MM.1S (cell line): ENCODE data around the gene DMRTB1.

Source experiments
- DNase-seq: peaks from one replicate; pipeline ENCODE4 v3.0.0-alpha.2; 2015
- H2AFZ ChIP-seq: fragments of 300-600 bp; sonication (generic); 2 replicates; pipeline ENCODE4 v1.6.0; 2016; ENCODE audit warnings: antibody characterized with exemption, low read length
- H3F3A ChIP-seq: fragments of 300-600 bp; sonication (generic); 2 replicates; pipeline ENCODE4 v1.6.1; 2016; ENCODE audit warnings: mild to moderate bottlenecking, antibody characterized with exemption, low read length, moderate library complexity, mixed read lengths; ENCODE audit not compliant: insufficient read depth
- H3K27ac ChIP-seq: fragments of 300-600 bp; sonication (generic); 2 replicates; pipeline ENCODE4 v1.5.1; 2016; ENCODE audit warnings: mild to moderate bottlenecking, low read length
- H3K27me3 ChIP-seq: fragments of 300-600 bp; sonication (generic); replicated peaks from 2 replicates; pipeline ENCODE4 v1.6.0; 2016; ENCODE audit warnings: low read length; ENCODE audit not compliant: insufficient read depth
- H3K36me3 ChIP-seq: fragments of 300-600 bp; sonication (generic); replicated peaks from 2 replicates; pipeline ENCODE4 v1.6.1; 2016; ENCODE audit warnings: mild to moderate bottlenecking, low read length, mixed read lengths; ENCODE audit not compliant: insufficient read depth
- H3K4me1 ChIP-seq: fragments of 300-600 bp; sonication (generic); 2 replicates; pipeline ENCODE4 v1.6.1; 2016; ENCODE audit warnings: low read length, mixed read lengths
- H3K4me2 ChIP-seq: fragments of 300-600 bp; sonication (generic); 2 replicates; pipeline ENCODE4 v1.6.0; 2016; ENCODE audit warnings: low read depth, low read length
- H3K4me3 ChIP-seq: fragments of 300-600 bp; sonication (generic); 2 replicates; pipeline ENCODE4 v1.5.1; 2016; ENCODE audit warnings: low read length, mixed read lengths
- H3K79me2 ChIP-seq: fragments of 300-600 bp; sonication (generic); 2 replicates; pipeline ENCODE4 v1.6.1; 2016; ENCODE audit warnings: mixed run types, low read length, mixed read lengths
- H3K9ac ChIP-seq: fragments of 300-600 bp; sonication (generic); 2 replicates; pipeline ENCODE4 v1.6.1; 2016; ENCODE audit warnings: low read length, mixed read lengths
- H3K9me2 ChIP-seq: fragments of 300-600 bp; sonication (generic); replicated peaks from 2 replicates; pipeline ENCODE4 v1.6.1; 2016; ENCODE audit warnings: mild to moderate bottlenecking, low read length, mixed read lengths; ENCODE audit not compliant: insufficient read depth
- H3K9me3 ChIP-seq: fragments of 300-600 bp; sonication (generic); replicated peaks from 2 replicates; pipeline ENCODE4 v1.6.1; 2016; ENCODE audit warnings: mild to moderate bottlenecking, low read length, mixed read lengths; ENCODE audit not compliant: insufficient read depth
- H4K20me1 ChIP-seq: fragments of 300-600 bp; sonication (generic); 2 replicates; pipeline ENCODE4 v1.6.1; 2016; ENCODE audit warnings: mild to moderate bottlenecking, low read length, moderate library complexity, mixed read lengths; ENCODE audit not compliant: insufficient read depth
- EZH2 ChIP-seq: fragments of 300-600 bp; sonication (generic); optimal IDR thresholded peaks from 2 replicates; pipeline ENCODE3; 2017; ENCODE audit warnings: low read depth, mild to moderate bottlenecking, antibody characterized with exemption, low read length, mixed read lengths
- EZH2phosphoT487 ChIP-seq: fragments of 300-600 bp; sonication (generic); IDR thresholded peaks from 2 replicates; pipeline ENCODE4 v1.6.1; 2018; ENCODE audit warnings: antibody characterized with exemption, low read length
- TF ChIP-seq, protein P1 (sequence below): fragments of 300-600 bp; sonication (generic); IDR thresholded peaks from 2 replicates; pipeline ENCODE4 v1.5.1; 2016; ENCODE audit warnings: antibody characterized with exemption, low read length, mixed read lengths

Gene DMRTB1

DNA sequence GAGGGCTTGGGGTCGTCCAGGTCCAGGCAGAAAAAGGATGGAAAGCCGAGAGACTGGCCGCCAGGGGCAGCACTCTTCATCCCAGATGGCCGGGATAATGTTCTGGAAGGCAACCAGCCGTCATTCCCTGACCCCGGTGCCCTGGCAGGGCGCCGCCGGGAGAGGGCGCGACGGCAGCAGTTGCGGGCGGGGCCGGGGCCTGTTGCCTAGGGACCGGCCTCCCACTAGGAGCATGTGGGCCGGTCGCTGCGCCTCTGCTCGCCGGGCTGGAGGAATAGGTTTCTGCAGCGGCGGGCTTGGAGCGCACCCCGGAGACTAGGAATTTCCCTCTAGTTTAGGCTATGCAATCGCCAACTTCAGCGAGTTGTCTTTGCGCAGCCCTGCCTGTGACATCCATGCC is 11.0 kb downstream of the DMRTB1 start:
- Histone ChIP-seq H2AFZ (no peak overlapping the region), H3K4me3 (no peak overlapping the region)

DNA sequence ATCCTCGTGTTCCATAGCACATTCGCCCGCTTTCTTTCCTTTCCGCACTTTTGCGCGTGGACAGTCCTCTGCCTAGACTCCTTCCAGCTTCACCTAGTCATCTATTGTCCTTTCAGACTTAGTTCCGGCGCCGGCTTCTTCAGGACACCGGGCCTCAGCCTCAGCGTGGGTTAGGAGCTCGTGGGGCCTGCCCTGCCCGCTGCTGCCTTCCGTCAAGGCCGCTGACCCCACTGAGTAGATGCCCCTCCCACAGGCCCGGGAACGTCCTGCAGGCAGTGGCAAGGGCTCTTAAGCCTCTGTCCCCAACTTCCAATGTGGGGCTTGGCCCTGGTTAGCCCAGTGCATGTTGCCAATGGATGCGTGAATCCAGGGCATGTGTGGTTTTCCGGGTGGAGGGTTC is 11.4 kb downstream of the DMRTB1 start:
- H4K20me1 ChIP-seq = no peaks in the 10 kb centered on the region
- H2AFZ ChIP-seq = no peak overlapping the region
- TF ChIP-seq, protein P1, sequence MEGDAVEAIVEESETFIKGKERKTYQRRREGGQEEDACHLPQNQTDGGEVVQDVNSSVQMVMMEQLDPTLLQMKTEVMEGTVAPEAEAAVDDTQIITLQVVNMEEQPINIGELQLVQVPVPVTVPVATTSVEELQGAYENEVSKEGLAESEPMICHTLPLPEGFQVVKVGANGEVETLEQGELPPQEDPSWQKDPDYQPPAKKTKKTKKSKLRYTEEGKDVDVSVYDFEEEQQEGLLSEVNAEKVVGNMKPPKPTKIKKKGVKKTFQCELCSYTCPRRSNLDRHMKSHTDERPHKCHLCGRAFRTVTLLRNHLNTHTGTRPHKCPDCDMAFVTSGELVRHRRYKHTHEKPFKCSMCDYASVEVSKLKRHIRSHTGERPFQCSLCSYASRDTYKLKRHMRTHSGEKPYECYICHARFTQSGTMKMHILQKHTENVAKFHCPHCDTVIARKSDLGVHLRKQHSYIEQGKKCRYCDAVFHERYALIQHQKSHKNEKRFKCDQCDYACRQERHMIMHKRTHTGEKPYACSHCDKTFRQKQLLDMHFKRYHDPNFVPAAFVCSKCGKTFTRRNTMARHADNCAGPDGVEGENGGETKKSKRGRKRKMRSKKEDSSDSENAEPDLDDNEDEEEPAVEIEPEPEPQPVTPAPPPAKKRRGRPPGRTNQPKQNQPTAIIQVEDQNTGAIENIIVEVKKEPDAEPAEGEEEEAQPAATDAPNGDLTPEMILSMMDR = no peak
- TF ChIP-seq EZH2phosphoT487 = no peak
- TF ChIP-seq EZH2 = no peak
- no peaks in the 10 kb centered on the region for H3K9me3 ChIP-seq
- H3K79me2 ChIP-seq = no peaks in the 10 kb centered on the region
- no peak overlapping the region for H3K4me2 ChIP-seq
- no peak overlapping the region for H3K27ac ChIP-seq
- no peaks in the 10 kb centered on the region for H3K36me3 ChIP-seq
- no peak overlapping the region for H3K4me3 ChIP-seq
- no peaks in the 10 kb centered on the region for H3F3A ChIP-seq
- no peak overlapping the region for H3K9ac ChIP-seq
- H3K9me2 ChIP-seq = no peaks in the 10 kb centered on the region
- no peaks in the 10 kb centered on the region for H3K4me1 ChIP-seq
- no peak for DNase-seq
- H3K27me3 ChIP-seq = peaks cover 3% of the 10 kb centered on the region; the same call in 1 of the 2 replicates

More for the DNA sequence above, 11.0 kb downstream of the DMRTB1 start:
- no peaks in the 10 kb centered on the region for H4K20me1 ChIP-seq
- H3K79me2 ChIP-seq = no peaks in the 10 kb centered on the region
- 0 out of 2 replicates have a peak, but pooled peaks cover 2% of the 10 kb centered on the region for H3K27me3 ChIP-seq
- no peak for DNase-seq
- H3K4me1 ChIP-seq = no peaks in the 10 kb centered on the region
- H3K4me2 ChIP-seq = no peak overlapping the region
- H3K9me2 ChIP-seq = no peaks in the 10 kb centered on the region
- H3K36me3 ChIP-seq = no peaks in the 10 kb centered on the region
- no peaks in the 10 kb centered on the region for H3F3A ChIP-seq
- no peaks in the 10 kb centered on the region for H3K9me3 ChIP-seq
- TF ChIP-seq, protein P1 = no peak
- no peak for TF ChIP-seq EZH2phosphoT487
- TF ChIP-seq EZH2 = no peak
- H3K27ac ChIP-seq = no peak overlapping the region
- H3K9ac ChIP-seq = no peak overlapping the region

DNA sequence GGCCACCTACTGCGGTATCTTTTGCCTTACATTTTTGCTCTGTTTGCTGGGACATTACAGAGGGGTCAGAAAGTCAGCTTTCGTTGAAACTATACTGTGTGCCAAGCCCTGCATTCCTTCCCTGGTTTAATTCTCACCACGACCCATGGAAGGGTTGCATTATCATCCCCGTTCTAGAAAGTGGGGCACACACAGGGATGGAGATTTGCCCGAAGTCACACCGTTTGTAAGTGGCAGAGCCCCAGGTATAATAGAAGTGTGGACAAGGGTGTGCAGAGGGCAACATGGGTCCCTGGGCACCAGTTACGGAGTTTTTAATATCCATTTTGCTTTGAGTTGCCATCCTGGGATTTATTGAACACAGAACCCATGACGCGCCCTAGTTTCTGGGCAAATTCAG is 11.8 kb downstream of the DMRTB1 start:
- H3K9me3 ChIP-seq = no peaks in the 10 kb centered on the region

More for the DNA sequence above, 11.8 kb downstream of the DMRTB1 start:
- Histone ChIP-seq H3K79me2 (no peaks in the 10 kb centered on the region), H3K36me3 (no peaks in the 10 kb centered on the region), H3F3A (no peaks in the 10 kb centered on the region), H3K9ac (no peak overlapping the region), H3K4me3 (no peak overlapping the region), H3K4me2 (no peak overlapping the region), H4K20me1 (no peaks in the 10 kb centered on the region), H3K27me3 (peaks cover 3% of the 10 kb centered on the region; the same call in 1 of the 2 replicates), H3K4me1 (no peaks in the 10 kb centered on the region), H2AFZ (no peak overlapping the region), H3K27ac (no peak overlapping the region), H3K9me2 (no peaks in the 10 kb centered on the region)
- DNase-seq = no peak
- TF ChIP-seq, protein P1 = no peak
- TF ChIP-seq EZH2phosphoT487 (no peak), EZH2 (no peak)
